Measurements from ENCODE around the gene APBA1. TPM values are rescaled to one million over a fixed set of nuclear protein-coding genes. Genes with fewer than 3 reads are reported as not detected.

APBA1 gene
- total and polyA plus RNA-seq, 2 of the 8 experiments (the other 6 are each of a cell fraction or from before 2014, with no cell fraction given), result 0.36 to 0.60 TPM

GRCh38 chr9:69504058-69504457 is 168.1 kb downstream of the APBA1 start:
- WGBS, 2 experiments (ENCODE audit: extremely low coverage in 1 of 2, insufficient coverage in 1 of 2, insufficient read length in 1 of 2, insufficient replicate concordance in 2 of 2, low coverage in 1 of 2, low lambda C conversion rate in 2 of 2, missing lambda C conversion rate in 1 of 2), result 82% methylated on average over 1 of the region's 1 CpG; no CpG with 5 or more reads in 1 of the 2 experiments
- H3K4me3 ChIP-seq (ENCODE audit: extremely low read depth in 1 of 4, insufficient read depth in 2 of 4, low read depth in 3 of 4, low read length in 4 of 4), result no peak overlapping the region
- no peak overlapping the region for H3K56ac ChIP-seq (replicated peaks; ENCODE audit: insufficient read length, low read depth, low read length)
- no peaks in the 10 kb centered on the region for H3K27me3 ChIP-seq (replicated peaks in 1 of 4; ENCODE audit: control insufficient read depth in 3 of 4, extremely low read depth in 1 of 4, insufficient read depth in 3 of 4, low read length in 3 of 4)
- no peak overlapping the region for H3K4ac ChIP-seq (replicated peaks; ENCODE audit: insufficient read length, low read depth, low read length)
- POLR2A ChIA-PET (ENCODE audit: partially characterized antibody), result no interaction called here
- no peak overlapping the region for H2BK12ac ChIP-seq (ENCODE audit: low read depth, low read length)
- CTCF ChIA-PET (ENCODE audit: partially characterized antibody), result no interaction called here
- no peaks in the 10 kb centered on the region for H3K36me3 ChIP-seq (ENCODE audit: control insufficient read depth in 2 of 4, insufficient read depth in 4 of 4, low read length in 3 of 4)
- H3K14ac ChIP-seq (ENCODE audit: insufficient read length), result no peak overlapping the region
- H4K5ac ChIP-seq (ENCODE audit: insufficient read length, low read depth, low read length), result no peak overlapping the region
- no peaks in the 10 kb centered on the region for H4K20me1 ChIP-seq (replicated peaks in 1 of 2; ENCODE audit: control insufficient read depth in 1 of 2, insufficient read depth in 2 of 2, low read length in 2 of 2)
- no peak overlapping the region for H2BK15ac ChIP-seq (ENCODE audit: low read length)
- no peak overlapping the region for H3K18ac ChIP-seq (ENCODE audit: extremely low read depth, low read length)
- H3K79me1 ChIP-seq (ENCODE audit: low read depth, low read length), result no peaks in the 10 kb centered on the region
- FAIRE-seq, result no peak
- peaks cover 0 to 7% (median 3%) of the 10 kb centered on the region in 4 experiments; a peak in 3 of 7 replicates for H3K4me1 ChIP-seq (replicated peaks in 1 of 4; ENCODE audit: control insufficient read depth in 3 of 4, insufficient read depth in 4 of 4, low read length in 3 of 4)
- no peak overlapping the region for H2AK5ac ChIP-seq (ENCODE audit: low read depth, low read length)
- H4K91ac ChIP-seq (replicated peaks; ENCODE audit: insufficient read length, low read length), result no peak overlapping the region
- H2BK120ac ChIP-seq (replicated peaks; ENCODE audit: low read depth, low read length), result no peak overlapping the region
- no peak overlapping the region for H4K8ac ChIP-seq (ENCODE audit: extremely low read depth, insufficient read depth, low read length)
- no peak overlapping the region for H3K23ac ChIP-seq (ENCODE audit: insufficient read length)
- H2AFZ ChIP-seq (ENCODE audit: low read length), result no peak overlapping the region
- no peak overlapping the region for H2BK20ac ChIP-seq (ENCODE audit: low read length)
- H3K27ac ChIP-seq (ENCODE audit: low read depth, low read length), result no peak overlapping the region
- H2BK5ac ChIP-seq (ENCODE audit: low read depth, low read length), result no peak overlapping the region
- no peaks in the 10 kb centered on the region for H3K79me2 ChIP-seq (ENCODE audit: control insufficient read depth in 1 of 2, insufficient read depth in 2 of 2, low read length in 2 of 2)
- no peaks in the 10 kb centered on the region for H3K9me3 ChIP-seq (ENCODE audit: insufficient read depth in 2 of 2, low read depth in 1 of 2, low read length in 1 of 2)
- DNase-seq (ENCODE audit: low read depth in 1 of 2, low spot score in 2 of 2), result no peak
- H3K4me2 ChIP-seq (ENCODE audit: insufficient read depth in 1 of 2, low read depth in 2 of 2, low read length in 2 of 2), result no peak overlapping the region
- no peak overlapping the region for H3K9ac ChIP-seq (replicated peaks in 1 of 4; ENCODE audit: extremely low read depth in 1 of 4, low read depth in 3 of 4, low read length in 3 of 4)
- H3K23me2 ChIP-seq (ENCODE audit: low read depth, low read length), result no peaks in the 10 kb centered on the region
- TF ChIP-seq HDAC6 (IDR thresholded peaks at IDR 0.05; ENCODE audit: low read depth, low read length) (no peak), JUND (IDR thresholded peaks at IDR 0.05; ENCODE audit: low read length) (no peak), GTF2F1 (IDR thresholded peaks at IDR 0.05; ENCODE audit: borderline replicate concordance, low read depth, low read length) (no peak), ASH2L (IDR thresholded peaks at IDR 0.05; ENCODE audit: low read length) (no peak), CREB1 (IDR thresholded peaks at IDR 0.05) (no peak), NANOG (IDR thresholded peaks at IDR 0.05; ENCODE audit: insufficient read depth, low read depth, low read length, poor library complexity, severe bottlenecking) (no peak), YY1 (IDR thresholded peaks at IDR 0.05; ENCODE audit: low read depth, low read length) (no peak), CBX5 (IDR thresholded peaks at IDR 0.05; ENCODE audit: low read depth, low read length) (no peak), SRF (IDR thresholded peaks at IDR 0.05; ENCODE audit: low read depth, low read length) (no peak), FOSL1 (IDR thresholded peaks at IDR 0.05; ENCODE audit: insufficient read depth, low read depth, low read length) (no peak), SUZ12 (IDR thresholded peaks at IDR 0.05; ENCODE audit: low read length) (no peak), EZH2 (IDR thresholded peaks at IDR 0.05; ENCODE audit: low read depth, low read length, severe bottlenecking) (no peak), TEAD4 (IDR thresholded peaks at IDR 0.05; ENCODE audit: low read depth, low read length) (no peak), BRCA1 (IDR thresholded peaks at IDR 0.05; ENCODE audit: low read depth, low read length) (no peak)
- TF ChIP-seq, protein P1, sequence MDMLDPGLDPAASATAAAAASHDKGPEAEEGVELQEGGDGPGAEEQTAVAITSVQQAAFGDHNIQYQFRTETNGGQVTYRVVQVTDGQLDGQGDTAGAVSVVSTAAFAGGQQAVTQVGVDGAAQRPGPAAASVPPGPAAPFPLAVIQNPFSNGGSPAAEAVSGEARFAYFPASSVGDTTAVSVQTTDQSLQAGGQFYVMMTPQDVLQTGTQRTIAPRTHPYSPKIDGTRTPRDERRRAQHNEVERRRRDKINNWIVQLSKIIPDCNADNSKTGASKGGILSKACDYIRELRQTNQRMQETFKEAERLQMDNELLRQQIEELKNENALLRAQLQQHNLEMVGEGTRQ (IDR thresholded peaks at IDR 0.05; ENCODE audit: low read length), result no peak

Measured in H1 (cell line).